CD8-positive, alpha-beta memory T cell (primary cell): ENCODE measurements around the gene BBS9. TPM values are rescaled to one million over a fixed set of nuclear protein-coding genes. Genes with fewer than 3 reads are reported as not detected.

ENCODE experiments used
- CTCF ChIA-PET: fragments of 350-600 bp; sonication (Branson Sonifier 250); formaldehyde crosslinking; loops from one replicate; lab custom pipeline; 2021; ENCODE audit warnings: antibody characterized with exemption; lab: Charles Lee
- POLR2A ChIA-PET: fragments of 350-600 bp; sonication (Branson Sonifier 250); formaldehyde crosslinking; loops from one replicate; lab custom pipeline; 2021; ENCODE audit warnings: antibody characterized with exemption; lab: Charles Lee
- DNase-seq, 5 donors: peaks; one replicate each; pipeline versions ENCODE4 v3.0.0 to v3.0.0-alpha.2; 2020 to 2022; ENCODE audit warnings: mixed read lengths in 1 of 5
- H3K27ac ChIP-seq: one replicate; pipeline ENCODE4 v1.7.0; 2013; ENCODE audit warnings: low read depth, mild to moderate bottlenecking, low read length, moderate library complexity
- H3K27me3 ChIP-seq: 2 replicates; pipeline ENCODE4 v1.7.0; 2013; ENCODE audit warnings: low read length, mild to moderate bottlenecking; ENCODE audit not compliant: insufficient read depth, poor library complexity, severe bottlenecking
- H3K36me3 ChIP-seq: 2 replicates; pipeline ENCODE4 v1.7.0; 2013; ENCODE audit warnings: mild to moderate bottlenecking, low read length, moderate library complexity; ENCODE audit not compliant: insufficient read depth
- H3K4me1 ChIP-seq: 2 replicates; pipeline ENCODE4 v1.7.0; 2013; ENCODE audit warnings: mild to moderate bottlenecking, low read length, moderate library complexity; ENCODE audit not compliant: insufficient read depth
- H3K4me3 ChIP-seq: 2 replicates; pipeline ENCODE4 v1.7.0; 2013; ENCODE audit warnings: mild to moderate bottlenecking, low read length
- H3K9me3 ChIP-seq: 2 replicates; pipeline ENCODE4 v1.7.0; 2013; ENCODE audit warnings: mild to moderate bottlenecking, low read length
- H3K27ac Mint-ChIP-seq, 8 donors: one replicate each; pipeline ENCODE4 v1.8.0; 2020 to 2021; ENCODE audit warnings: mixed read lengths in 8 of 8, mild to moderate bottlenecking in 6 of 8, inconsistent platforms in 3 of 8, moderate library complexity in 3 of 8
- H3K27me3 Mint-ChIP-seq, 2 donors: one replicate each; pipeline ENCODE4 v1.8.0; 2020 to 2021; ENCODE audit warnings: mixed read lengths in 2 of 2, mild to moderate bottlenecking in 1 of 2, moderate library complexity in 1 of 2
- H3K36me3 Mint-ChIP-seq, 3 donors: one replicate each; pipeline ENCODE4 v1.8.0; 2020 to 2021; ENCODE audit warnings: mixed read lengths in 3 of 3, inconsistent platforms in 1 of 3, mild to moderate bottlenecking in 1 of 3
- H3K4me1 Mint-ChIP-seq, 3 donors: one replicate each; pipeline ENCODE4 v1.8.0; 2020 to 2021; ENCODE audit warnings: mixed read lengths in 3 of 3, inconsistent platforms in 1 of 3, mild to moderate bottlenecking in 1 of 3
- H3K4me3 Mint-ChIP-seq, 7 donors: one replicate each; pipeline ENCODE4 v1.8.0; 2020 to 2021; ENCODE audit warnings: mixed read lengths in 7 of 7, mild to moderate bottlenecking in 6 of 7, moderate library complexity in 4 of 7, inconsistent platforms in 2 of 7
- H3K9me3 Mint-ChIP-seq, 5 donors: one replicate each; pipeline ENCODE4 v1.8.0; 2020 to 2022; ENCODE audit warnings: mixed read lengths in 5 of 5, mild to moderate bottlenecking in 3 of 5, moderate library complexity in 2 of 5, inconsistent platforms in 1 of 5
- polyA plus RNA-seq: library from polyadenylated mRNA; unstranded; fragments of 300-500 nt; fragmentation: Illumina TruSeq; gene quantifications from one replicate; pipeline ENCODE4 v1.2.3, GENCODE V29; 2021
- total RNA-seq, 2 experiments: library from RNA; stranded (reverse); gene quantifications; one replicate each; pipeline ENCODE4 v1.2.3, GENCODE V29; 2021

BBS9 gene
- total and polyA plus RNA-seq, 3 experiments from 2014 or later = 10.0 to 14.6 (median 11.1) TPM

DNA sequence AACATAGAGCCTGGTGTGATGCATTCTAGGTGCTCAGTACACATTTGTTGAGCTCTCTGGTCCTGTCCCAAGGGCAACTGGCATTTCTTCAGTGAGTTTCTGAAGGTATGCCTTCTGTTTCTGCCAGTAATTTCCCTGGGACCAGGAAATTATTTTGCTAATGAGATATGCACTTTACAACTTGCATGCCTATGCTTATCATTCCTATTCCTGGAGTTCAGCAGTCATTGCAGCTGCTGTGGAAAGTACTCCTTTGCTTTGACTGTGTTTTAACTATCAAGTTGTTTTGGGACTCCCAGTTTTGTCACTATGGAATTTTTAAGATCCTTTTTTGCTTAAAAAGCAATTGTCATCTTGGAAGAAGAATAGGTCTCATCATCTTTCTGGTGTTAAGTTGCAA is 283.0 kb downstream of the BBS9 start:
- peaks cover 0 to 5% (median 1%) of the 10 kb centered on the region in 3 donors for H3K4me1 Mint-ChIP-seq
- no peaks in the 10 kb centered on the region for H3K27me3 ChIP-seq
- no peak overlapping the region for H3K4me3 Mint-ChIP-seq
- H3K36me3 Mint-ChIP-seq = peaks cover 9 to 43% (median 12%) of the 10 kb centered on the region in 3 donors
- DNase-seq = no peak
- CTCF ChIA-PET = no interaction called here
- H3K27ac ChIP-seq = no peak overlapping the region
- no peak overlapping the region for H3K4me3 ChIP-seq
- no peak overlapping the region for H3K27ac Mint-ChIP-seq
- H3K27me3 Mint-ChIP-seq = no peaks in the 10 kb centered on the region
- H3K9me3 Mint-ChIP-seq = peaks cover 0 to 18% (median 10%) of the 10 kb centered on the region in 5 donors
- H3K36me3 ChIP-seq = no peaks in the 10 kb centered on the region
- no peaks in the 10 kb centered on the region for H3K4me1 ChIP-seq
- H3K9me3 ChIP-seq = no peaks in the 10 kb centered on the region
- POLR2A ChIA-PET = no interaction called here

DNA sequence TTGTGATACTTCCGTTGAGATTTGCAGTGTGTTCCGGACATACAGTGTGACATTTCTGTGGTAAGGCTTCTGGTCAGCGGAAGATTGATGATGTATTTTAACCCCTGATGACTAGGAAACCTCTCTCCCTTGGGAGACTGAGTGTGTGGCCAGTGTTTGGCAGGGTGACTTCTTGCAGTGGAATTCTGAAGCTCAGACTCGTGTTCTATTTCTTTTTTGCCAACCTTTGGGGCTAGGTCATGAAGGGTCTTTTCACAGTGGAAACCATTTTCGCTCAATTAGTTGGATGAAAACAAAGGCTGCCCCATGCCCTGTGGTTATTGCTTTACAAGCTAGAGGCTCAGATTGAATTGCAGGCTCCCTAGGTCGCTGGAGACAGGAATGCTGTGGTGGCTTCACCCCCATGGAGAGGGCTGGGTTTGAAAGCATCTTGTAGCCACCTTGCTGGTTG is 288.9 kb downstream of the BBS9 start:
- Mint-ChIP-seq H3K27me3 (no peaks in the 10 kb centered on the region), H3K27ac (no peak overlapping the region), H3K4me1 (peaks cover 0 to 3% (median 2%) of the 10 kb centered on the region in 3 donors), H3K36me3 (peaks cover 0 to 14% (median 0%) of the 10 kb centered on the region in 3 donors), H3K9me3 (no peaks in the 10 kb centered on the region), H3K4me3 (no peak overlapping the region)
- Histone ChIP-seq H3K9me3 (no peaks in the 10 kb centered on the region), H3K27ac (no peak overlapping the region), H3K4me3 (no peak overlapping the region), H3K36me3 (no peaks in the 10 kb centered on the region), H3K27me3 (no peaks in the 10 kb centered on the region), H3K4me1 (no peaks in the 10 kb centered on the region)
- DNase-seq = no peak
- POLR2A ChIA-PET = no interaction called here
- CTCF ChIA-PET = no interaction called here

DNA sequence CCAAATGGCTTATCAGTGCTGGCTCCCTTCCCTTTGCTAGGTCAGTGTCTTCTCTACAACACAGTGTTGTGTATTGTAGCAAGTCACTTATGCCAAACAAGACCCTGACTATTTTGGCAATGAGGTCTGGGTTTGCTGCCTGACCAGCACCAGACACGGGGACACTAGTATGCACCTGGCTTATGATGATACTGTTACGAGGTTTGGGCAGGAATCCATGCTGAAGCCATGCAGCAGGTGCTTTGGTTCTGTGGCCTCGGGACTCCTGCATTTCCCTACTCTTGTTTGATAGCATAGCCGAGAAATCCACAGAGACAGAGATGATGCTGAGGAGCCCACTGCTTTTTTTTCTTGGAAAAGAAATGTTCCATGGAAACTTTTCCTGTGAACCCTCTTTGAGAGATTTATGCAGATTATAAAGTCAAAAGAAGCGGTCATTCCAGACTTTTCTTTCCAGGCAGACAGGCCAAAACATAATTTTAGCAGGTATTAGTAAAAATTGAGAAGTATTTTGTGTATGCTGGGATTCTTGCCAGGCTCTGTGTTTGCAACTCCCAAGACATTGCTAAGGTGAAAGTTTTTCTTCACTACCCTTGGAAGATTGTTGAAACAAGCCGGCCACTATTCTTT is 291.1 kb downstream of the BBS9 start:
- Mint-ChIP-seq H3K4me3 (no peak overlapping the region), H3K27me3 (no peaks in the 10 kb centered on the region), H3K9me3 (no peaks in the 10 kb centered on the region), H3K27ac (peak overlapping the region in 1 of 8 donors; percentile 29), H3K4me1 (peaks cover 0 to 3% (median 2%) of the 10 kb centered on the region in 3 donors), H3K36me3 (peaks cover 0 to 10% (median 0%) of the 10 kb centered on the region in 3 donors)
- H3K27ac ChIP-seq = no peak overlapping the region
- POLR2A ChIA-PET = no interaction called here
- CTCF ChIA-PET = no interaction called here
- no peak for DNase-seq
- H3K36me3 ChIP-seq = no peaks in the 10 kb centered on the region
- no peak overlapping the region for H3K4me3 ChIP-seq
- H3K27me3 ChIP-seq = no peaks in the 10 kb centered on the region
- H3K4me1 ChIP-seq = no peaks in the 10 kb centered on the region
- H3K9me3 ChIP-seq = no peaks in the 10 kb centered on the region

DNA sequence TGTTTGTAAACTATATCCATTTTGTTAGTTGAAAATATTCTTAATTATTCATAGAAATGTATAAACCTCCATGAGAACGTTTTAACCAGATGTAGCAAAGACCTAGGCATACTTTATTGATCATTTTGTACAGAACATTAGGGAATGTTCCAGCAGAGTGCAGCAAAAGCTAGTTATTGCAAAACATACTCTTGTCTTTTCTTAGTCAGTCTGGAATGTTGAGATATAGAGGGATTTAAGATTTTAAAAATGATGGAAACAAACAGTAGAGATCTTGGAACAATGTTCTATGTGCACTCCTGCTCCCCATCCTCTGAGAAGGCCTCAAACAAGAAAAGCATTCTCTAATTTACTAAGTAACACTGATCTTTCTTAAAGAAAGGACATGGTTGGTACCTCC is 292.1 kb downstream of the BBS9 start:
- POLR2A ChIA-PET = no interaction called here
- DNase-seq = no peak
- H3K9me3 ChIP-seq = no peaks in the 10 kb centered on the region
- Mint-ChIP-seq H3K4me1 (peaks cover 0 to 3% (median 2%) of the 10 kb centered on the region in 3 donors), H3K27ac (peak overlapping the region in 1 of 8 donors; percentile 40), H3K36me3 (peaks cover 0 to 7% (median 0%) of the 10 kb centered on the region in 3 donors), H3K9me3 (no peaks in the 10 kb centered on the region), H3K4me3 (no peak overlapping the region), H3K27me3 (no peaks in the 10 kb centered on the region)
- no peaks in the 10 kb centered on the region for H3K4me1 ChIP-seq
- H3K27ac ChIP-seq = no peak overlapping the region
- H3K36me3 ChIP-seq = no peaks in the 10 kb centered on the region
- H3K4me3 ChIP-seq = no peak overlapping the region
- CTCF ChIA-PET = no interaction called here
- no peaks in the 10 kb centered on the region for H3K27me3 ChIP-seq

DNA sequence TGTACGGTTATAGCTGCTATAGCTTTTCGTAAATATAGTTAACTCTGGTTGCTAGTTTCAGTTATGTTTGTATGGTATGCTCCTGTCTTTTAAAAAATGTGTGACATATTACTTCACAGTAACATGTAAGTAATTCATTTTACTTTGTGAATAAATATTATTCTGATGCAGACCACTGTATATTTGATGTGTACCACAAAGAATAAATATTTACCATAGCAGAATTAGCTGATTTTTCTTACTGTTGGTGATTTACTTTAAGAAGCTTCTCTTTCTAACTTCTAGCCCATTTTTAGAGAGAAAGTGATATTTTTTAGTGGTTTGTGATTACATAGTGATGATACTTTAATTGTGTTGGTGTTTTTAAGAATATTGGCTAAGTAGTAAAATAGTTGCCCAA is 292.8 kb downstream of the BBS9 start:
- POLR2A ChIA-PET = no interaction called here
- Histone ChIP-seq H3K4me3 (no peak overlapping the region), H3K9me3 (no peaks in the 10 kb centered on the region), H3K4me1 (no peaks in the 10 kb centered on the region), H3K36me3 (no peaks in the 10 kb centered on the region), H3K27ac (no peak overlapping the region), H3K27me3 (no peaks in the 10 kb centered on the region)
- peaks cover 0 to 3% (median 2%) of the 10 kb centered on the region in 3 donors for H3K4me1 Mint-ChIP-seq
- CTCF ChIA-PET = no interaction called here
- no peaks in the 10 kb centered on the region for H3K27me3 Mint-ChIP-seq
- H3K9me3 Mint-ChIP-seq = no peaks in the 10 kb centered on the region
- H3K4me3 Mint-ChIP-seq = no peak overlapping the region
- peaks cover 0 to 3% (median 0%) of the 10 kb centered on the region in 3 donors for H3K36me3 Mint-ChIP-seq
- H3K27ac Mint-ChIP-seq = no peak overlapping the region
- no peak for DNase-seq

DNA sequence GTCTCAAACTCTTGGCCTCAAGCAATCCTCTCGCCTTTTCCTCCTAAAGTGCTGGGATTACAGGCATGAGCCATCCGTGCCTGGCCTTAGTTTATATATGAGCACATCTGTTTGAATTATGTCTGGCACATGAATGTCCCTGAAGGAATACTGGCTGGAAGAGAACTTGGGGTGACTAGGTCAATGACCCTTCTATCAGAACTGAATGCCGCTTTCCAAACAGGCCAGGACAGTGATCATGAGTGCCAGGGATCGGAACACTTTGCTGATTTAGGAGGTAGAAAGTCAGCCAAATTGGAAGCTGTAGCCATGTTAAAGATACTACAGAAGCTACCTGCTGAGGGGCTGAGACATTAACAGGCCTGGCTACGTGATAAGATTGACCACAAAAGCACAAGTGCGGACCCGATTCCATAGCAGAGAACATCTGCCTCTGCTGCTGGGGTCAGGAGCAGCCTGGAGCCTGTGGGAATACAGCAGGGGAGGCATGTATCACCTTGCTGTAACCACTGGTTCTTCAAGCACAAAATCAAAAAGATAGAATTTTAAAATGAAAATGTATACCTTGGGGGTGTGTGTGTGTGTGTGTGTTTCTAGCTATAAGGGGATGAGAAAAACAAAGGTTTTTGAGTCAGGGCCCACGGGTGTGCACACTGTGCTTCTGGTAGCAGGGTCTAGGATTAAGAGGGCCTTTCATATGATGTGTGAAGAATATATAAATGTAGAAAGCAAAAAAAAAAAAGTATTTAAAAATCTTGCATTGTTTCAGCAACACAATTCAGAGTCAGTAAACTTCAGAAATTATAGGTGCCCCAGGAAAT is 293.7 kb downstream of the BBS9 start:
- H3K36me3 Mint-ChIP-seq = no peaks in the 10 kb centered on the region
- Histone ChIP-seq H3K27ac (no peak overlapping the region), H3K4me3 (no peak overlapping the region), H3K36me3 (no peaks in the 10 kb centered on the region), H3K9me3 (no peaks in the 10 kb centered on the region), H3K27me3 (no peaks in the 10 kb centered on the region), H3K4me1 (no peaks in the 10 kb centered on the region)
- no peaks in the 10 kb centered on the region for H3K9me3 Mint-ChIP-seq
- peaks cover 0 to 3% (median 2%) of the 10 kb centered on the region in 3 donors for H3K4me1 Mint-ChIP-seq
- H3K27me3 Mint-ChIP-seq = no peaks in the 10 kb centered on the region
- no peak for DNase-seq
- POLR2A ChIA-PET = no interaction called here
- CTCF ChIA-PET = interaction anchor here (2.3 kb wide), 1 partner anchor 18 kb away, joined by 5 read pairs; no protein-coding TSS in a partner anchor
- H3K27ac Mint-ChIP-seq = peak overlapping the region in 2 of 8 donors; percentile 22 to 76
- no peak overlapping the region for H3K4me3 Mint-ChIP-seq

DNA sequence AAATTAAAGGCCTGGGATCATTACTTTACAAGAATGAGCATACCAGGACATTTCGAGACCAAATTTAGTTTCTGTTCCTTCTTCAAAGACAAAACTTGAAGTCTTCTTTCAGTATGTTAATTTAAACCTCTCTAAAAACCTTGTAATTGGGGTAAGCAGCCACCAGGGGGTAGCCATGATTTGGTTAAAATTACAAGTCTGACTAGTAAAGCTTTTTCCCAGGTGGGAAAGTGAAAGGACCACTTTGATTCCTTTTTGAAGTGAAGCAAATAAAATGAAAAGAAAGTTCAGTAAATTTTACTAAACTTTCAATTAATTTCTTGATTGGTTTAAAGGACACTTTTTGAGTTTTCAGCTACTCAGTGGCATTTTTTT is 294.3 kb downstream of the BBS9 start:
- no peaks in the 10 kb centered on the region for H3K36me3 Mint-ChIP-seq
- CTCF ChIA-PET = interaction anchor here (2.3 kb wide), 1 partner anchor 18 kb away, joined by 5 read pairs; no protein-coding TSS in a partner anchor
- H3K27ac Mint-ChIP-seq = no peak overlapping the region
- no peaks in the 10 kb centered on the region for H3K36me3 ChIP-seq
- no peak for DNase-seq
- no peak overlapping the region for H3K27ac ChIP-seq
- POLR2A ChIA-PET = no interaction called here
- H3K9me3 ChIP-seq = no peaks in the 10 kb centered on the region
- H3K9me3 Mint-ChIP-seq = no peaks in the 10 kb centered on the region
- H3K27me3 ChIP-seq = no peaks in the 10 kb centered on the region
- H3K4me3 Mint-ChIP-seq = no peak overlapping the region
- no peaks in the 10 kb centered on the region for H3K27me3 Mint-ChIP-seq
- H3K4me1 Mint-ChIP-seq = peaks cover 0 to 3% (median 2%) of the 10 kb centered on the region in 3 donors
- no peak overlapping the region for H3K4me3 ChIP-seq
- H3K4me1 ChIP-seq = no peaks in the 10 kb centered on the region

DNA sequence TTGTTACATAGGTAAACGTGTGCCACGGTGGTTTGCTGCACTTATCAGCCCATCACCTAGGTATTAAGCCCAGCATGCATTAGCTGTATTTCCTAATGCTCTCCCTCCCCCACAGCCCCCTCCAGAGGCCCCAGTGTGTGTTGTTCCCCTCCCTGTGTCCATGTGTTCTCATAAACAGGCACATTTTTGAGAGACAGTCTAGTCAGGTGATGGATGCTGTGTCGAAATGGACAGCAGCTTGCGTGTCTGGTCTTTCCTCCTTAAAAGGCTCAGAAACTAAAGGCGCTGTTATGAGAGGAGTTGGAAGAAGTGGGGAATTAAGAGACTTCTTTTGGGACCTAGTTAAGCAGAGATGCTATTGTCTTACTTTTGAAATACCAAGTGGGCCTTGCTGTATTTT is 296.0 kb downstream of the BBS9 start:
- no peaks in the 10 kb centered on the region for H3K36me3 Mint-ChIP-seq
- H3K9me3 Mint-ChIP-seq = no peaks in the 10 kb centered on the region

More for the DNA sequence above, 296.0 kb downstream of the BBS9 start:
- no peak overlapping the region for H3K4me3 ChIP-seq
- H3K9me3 ChIP-seq = no peaks in the 10 kb centered on the region
- H3K27me3 Mint-ChIP-seq = no peaks in the 10 kb centered on the region
- POLR2A ChIA-PET = no interaction called here
- no peak for DNase-seq
- H3K4me1 Mint-ChIP-seq = peaks cover 0 to 3% (median 2%) of the 10 kb centered on the region in 3 donors
- H3K27ac Mint-ChIP-seq = no peak overlapping the region
- no peaks in the 10 kb centered on the region for H3K27me3 ChIP-seq
- H3K36me3 ChIP-seq = no peaks in the 10 kb centered on the region
- CTCF ChIA-PET = no interaction called here
- H3K27ac ChIP-seq = no peak overlapping the region
- no peaks in the 10 kb centered on the region for H3K4me1 ChIP-seq
- H3K4me3 Mint-ChIP-seq = no peak overlapping the region
